GM18498 (cell line): ENCODE results near the gene ARHGAP26.

Experiments used
- ATAC-seq: cut with Tn5 transposase; IDR thresholded peaks from one replicate; pipeline ENCODE4 v1.9.1; 2021; ENCODE audit warnings: mild to moderate bottlenecking, moderate library complexity; ENCODE audit not compliant: unreplicated experiment

Gene ARHGAP26

DNA sequence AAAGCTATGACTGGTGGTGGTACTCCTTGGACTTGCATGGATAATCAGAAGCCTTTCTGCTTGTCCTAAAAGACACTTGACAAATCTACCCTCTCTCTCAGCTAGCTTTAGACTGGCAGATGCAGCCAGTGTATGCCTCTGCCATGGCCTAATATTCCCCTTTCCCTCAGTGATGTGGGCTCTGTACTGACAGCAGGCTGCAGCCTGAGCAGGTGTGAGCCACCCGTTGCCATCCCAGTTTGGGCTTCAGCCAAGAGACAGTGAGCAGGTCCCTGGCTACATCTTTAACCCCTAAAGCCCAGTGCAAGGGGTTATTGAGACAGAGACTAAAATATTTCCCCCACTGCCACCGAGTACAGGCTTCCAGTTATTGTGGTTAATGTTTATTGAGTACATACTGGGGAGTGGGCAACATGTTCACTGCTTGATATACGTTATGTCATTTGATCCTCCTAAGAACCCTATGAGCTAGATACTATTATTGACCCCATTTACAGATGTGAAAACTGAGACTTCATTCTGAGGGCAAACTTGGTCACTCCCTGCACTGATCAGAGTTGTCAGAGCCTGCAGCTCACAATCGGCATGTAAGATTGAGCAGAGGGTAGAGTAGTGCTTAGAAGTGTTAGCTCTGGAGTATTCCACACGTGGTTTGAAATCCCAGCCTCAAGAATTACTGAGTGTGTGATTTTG, 254.2 kb downstream of the ARHGAP26 start:
- no peak for ATAC-seq

DNA sequence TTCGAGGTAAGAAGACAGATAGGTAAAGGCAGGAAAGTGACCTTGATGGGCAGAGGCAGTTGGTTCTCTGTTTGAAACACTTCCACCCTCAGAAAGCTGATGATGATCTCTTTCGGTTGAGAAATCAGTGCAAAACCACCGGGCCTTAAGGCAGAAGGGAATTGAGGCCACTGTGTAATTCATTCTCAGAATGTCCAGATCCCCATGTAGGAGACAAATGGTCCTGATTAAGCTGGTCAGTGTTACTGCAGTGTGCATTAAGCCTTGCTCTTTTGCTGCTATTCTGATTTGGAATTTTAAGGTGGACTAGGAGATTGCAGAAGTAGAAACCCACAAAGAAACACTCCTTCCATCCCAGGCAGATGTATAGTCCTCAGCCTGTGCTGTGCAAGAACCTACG, 255.2 kb downstream of the ARHGAP26 start:
- no peak for ATAC-seq

DNA sequence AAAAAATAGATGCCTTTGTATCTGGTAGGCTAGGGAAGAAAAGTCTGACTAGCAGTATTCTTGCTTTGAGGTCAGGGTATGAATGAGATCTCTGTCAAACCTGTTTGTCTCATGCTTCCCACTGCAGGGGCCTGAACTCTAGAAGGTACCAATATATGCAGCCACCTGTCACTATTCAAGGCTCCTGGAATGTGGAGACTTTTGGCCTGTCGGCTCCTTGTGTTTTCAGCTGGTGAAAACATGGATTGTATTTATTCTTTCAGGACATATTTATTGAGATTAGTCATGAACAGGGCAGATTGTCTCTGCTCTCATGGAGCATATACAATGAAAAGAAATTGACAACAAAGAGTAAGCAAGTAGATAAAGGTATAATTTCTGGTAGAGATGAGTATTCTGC, 255.8 kb downstream of the ARHGAP26 start:
- ATAC-seq: no peak

DNA sequence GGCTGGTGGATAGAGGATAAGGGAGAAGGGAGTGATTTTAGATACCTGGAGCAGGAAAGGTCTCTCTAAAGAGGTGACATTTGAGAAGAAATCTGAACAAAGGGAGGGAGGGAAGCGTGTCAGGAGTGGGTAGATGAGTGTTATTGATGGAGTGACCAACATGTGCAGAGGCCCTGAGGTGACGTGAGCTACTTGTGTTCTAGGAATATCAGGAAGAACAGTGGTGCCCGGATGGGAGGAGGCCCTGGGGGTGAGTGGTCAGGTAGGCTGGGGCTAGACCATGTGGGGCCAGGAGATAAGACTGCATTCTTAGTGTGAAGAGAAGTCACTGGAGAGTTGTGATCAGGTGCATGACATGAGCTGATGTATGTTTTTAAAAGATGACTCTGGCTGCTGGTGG, 256.2 kb downstream of the ARHGAP26 start:
- no peak for ATAC-seq

DNA sequence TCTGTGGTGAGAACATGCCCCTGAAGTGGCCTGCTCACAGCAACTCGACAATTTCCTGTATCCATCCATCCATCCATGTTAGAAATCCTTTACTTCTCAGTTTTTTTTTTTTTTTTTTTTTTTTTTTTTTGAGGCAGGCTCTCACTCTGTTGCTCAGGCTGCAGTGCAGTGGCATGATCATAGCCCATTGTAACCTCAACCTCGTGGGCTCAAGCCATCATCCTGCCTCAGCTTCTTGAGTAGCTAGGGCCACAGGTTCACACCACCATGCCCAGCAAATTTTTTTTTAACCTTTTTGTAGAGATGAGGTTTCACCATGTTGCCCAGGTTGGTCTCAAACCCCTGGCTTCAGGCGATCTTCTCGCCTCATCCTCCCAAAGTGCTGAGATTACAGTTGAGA, 259.1 kb downstream of the ARHGAP26 start:
- no peak for ATAC-seq

DNA sequence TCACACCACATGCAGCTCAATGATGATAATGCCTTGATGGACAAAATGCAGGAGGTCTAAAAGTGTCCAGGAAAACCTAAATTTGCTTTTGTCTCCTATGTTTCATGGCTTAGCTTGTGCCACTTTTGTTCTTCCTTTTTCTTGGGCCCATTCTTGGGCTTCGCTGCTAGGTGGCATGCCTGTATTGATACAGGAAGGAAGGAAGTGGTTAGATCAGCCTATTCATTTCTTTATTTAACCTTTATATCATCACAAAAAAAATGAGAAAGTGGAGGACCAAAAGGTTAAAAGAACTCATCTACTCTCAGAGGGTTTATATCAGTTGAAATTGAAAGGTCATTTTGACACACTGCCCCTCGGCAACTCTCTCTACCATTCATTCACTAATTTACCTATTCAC, 260.2 kb downstream of the ARHGAP26 start:
- ATAC-seq: no peak

DNA sequence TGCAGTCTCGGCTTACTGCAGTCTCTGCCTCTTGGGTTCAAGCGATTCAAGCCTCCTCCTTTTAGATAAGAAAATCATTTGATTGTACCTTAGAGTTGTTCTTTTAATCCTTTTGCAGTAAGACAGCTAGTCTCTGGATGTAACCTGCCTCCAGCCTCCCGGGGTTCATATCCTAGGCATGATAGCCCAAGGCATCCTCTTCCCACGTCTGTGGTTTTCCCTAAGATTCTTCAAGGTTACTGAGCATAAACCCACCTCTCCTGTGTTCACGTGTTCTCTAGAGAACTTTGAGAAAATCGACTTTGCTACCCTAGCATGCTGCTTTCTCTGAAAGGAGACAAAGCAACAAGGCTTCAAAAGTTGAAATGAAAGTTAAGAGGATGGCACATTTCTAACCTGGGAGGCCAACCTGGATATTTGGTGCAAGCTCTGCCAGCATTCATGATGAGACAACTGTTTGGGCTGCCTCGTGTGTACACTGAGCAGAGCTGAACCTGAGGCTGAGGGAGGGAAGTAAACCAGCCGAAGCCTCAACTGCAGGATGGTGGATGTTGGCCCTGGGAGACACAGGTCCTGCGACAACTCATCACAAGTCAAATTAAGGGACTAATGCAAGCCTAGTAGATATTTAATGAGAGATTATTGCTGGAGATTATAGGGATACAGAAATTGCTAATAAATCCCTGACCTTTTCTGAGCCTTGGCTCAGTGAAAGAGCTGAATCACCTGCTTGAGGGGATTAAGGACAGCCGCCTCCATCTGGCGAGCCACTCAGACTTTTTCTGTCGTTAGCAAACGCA, 261.8 kb downstream of the ARHGAP26 start:
- ATAC-seq: no peak

DNA sequence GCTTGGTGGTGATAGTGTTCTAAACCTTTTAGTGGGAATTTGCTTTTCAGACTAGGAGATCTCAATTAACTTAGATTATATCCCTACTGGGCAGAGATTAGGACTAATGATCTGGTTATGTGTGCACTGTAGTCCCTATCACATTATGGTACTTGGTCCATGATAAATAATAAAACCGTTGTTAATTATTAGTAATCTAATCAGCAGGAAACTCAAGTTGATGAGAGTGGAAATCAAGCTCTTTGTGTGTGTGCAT, 262.3 kb downstream of the ARHGAP26 start:
- no peak for ATAC-seq

DNA sequence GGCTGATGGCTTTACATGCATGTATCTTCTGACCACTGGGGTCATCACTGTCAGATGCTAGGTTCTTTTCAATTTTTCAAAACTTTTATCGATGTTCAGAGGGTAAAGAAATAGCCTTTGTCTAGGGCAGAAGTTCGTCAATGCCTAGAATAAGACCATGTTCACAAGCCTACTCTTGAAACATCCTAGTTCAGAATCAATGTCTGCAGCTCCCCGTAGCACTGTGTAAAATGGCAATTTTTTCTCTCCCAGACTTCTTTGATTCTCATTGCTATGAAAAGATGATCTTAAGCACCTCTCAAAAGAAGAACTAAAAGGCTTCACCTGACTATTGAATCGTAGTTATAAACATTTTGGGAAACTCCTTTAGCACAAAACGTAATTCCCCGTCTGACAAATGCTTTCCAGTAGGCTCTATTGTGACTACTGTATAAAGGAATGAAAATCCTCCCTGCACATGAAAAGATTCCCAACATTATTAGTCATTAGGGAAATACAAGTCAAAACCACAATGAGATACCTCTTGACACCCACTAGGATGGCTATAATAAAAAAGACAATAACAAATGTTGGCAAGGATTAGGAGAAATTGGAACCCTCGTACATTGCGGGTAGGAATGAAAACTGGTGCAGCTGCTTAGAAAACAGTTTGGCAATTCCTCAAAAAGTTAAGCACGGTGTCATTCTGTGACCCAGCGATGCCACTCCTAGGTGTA, 263.5 kb downstream of the ARHGAP26 start:
- no peak for ATAC-seq

DNA sequence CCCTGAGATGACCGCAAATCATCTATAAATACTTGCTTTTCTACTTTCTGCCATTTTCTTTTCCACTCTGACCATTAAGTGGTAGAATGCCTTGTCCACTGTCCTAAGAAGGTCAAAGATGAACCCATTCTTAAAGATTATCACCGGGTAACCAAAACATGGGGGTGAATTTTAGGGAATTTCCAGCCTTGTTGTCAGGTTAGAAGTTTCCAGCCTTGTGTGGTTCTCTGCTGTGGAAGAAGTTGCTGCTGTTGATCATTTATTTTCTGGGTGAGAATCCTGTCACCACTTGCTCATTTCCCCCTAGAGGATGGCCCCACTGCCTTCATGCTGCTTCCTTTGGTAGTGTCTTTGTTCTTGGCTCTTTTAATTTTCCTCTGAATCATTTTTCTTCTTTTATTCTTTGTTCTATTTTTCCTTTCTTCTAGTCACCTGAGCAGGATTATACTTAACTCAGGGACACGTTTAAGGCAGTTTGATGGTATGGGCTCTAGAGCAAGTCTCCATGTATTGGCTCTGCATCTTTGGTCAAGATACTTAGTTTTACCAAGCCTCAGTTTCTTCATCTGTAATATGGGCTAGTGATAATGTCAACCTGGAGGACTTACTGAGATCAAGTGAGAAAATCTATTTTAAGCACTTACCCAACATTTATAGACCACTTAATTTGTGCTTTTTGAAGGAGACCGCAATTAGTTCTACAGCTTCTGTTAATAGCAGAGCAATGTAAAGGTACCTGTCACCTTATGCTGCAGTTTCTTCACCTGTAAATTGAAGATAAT, 266.2 kb downstream of the ARHGAP26 start:
- ATAC-seq: no peak

DNA sequence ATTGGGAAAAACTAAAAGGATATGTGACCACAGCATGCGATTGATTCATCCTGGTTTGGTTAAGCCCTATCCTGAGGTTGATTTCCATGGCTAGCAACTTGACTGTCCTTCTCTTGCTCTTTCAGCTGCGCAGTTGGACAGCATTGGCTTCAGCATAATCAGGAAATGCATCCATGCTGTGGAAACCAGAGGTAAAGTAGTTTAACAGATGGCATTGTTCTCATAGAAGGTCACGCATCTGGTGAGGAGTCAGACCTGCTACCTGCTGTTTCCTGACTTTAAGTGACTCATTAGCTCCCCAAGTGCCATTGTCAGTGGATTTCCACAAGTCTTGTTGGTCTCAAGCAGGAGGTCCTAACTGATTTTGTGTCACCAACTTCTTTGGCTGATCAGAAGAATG, 266.9 kb downstream of the ARHGAP26 start:
- no peak for ATAC-seq

DNA sequence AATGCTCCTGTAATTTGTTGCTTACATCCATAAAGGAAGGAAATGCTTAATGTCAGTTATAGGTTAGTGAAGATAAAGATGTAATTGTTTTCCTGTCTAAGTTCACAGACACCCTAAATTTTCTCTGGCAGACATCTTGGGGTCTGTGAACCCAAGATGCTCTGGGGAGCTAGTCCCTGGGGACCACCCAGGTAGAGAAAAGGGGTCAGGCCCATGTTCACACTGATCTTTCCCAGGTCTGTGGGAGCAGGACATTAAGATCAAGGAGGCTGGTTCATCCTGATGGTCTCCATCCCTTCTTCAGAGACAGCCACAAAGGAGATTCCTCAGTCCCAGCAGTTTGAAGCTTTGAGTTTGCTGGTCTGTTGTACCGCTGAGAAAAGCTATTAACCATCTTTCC, 267.5 kb downstream of the ARHGAP26 start:
- no peak for ATAC-seq

DNA sequence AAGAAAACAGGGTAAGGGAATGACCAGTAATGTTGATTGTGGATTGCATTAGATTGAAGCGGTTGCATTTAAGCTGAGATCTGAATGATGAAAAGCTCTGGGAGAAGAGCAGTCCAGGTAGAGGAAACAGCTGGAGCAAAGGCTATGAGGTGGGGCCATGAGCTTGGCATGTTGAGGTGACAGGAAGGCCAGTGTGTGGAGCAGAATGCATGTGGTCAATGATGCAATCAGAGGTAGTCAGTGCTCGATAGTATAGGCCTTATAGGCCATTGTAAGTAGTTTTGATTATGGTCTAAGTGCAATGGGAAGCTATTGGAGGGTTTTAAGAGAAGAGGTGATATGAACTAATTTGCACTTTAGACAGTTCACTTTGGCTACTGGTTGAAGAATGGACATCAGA, 270.4 kb downstream of the ARHGAP26 start:
- ATAC-seq: no peak

DNA sequence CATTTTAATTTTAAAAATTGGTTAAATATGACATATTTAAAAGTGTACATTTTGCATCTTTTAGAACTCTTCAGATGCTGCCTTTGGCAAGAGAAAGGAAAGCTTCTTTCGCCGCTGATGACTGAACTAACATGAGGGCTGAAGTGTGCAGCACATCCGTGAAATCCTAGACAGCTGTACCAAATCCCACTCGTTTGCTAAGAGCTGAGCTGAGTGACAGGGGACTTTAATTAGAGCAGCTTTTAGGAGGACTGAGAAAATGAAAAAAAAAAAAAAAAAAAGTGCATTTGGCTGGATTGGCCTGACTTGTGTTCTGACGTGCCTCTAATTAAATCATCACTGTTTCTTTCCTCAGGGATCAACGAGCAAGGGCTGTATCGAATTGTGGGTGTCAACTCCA, 271.3 kb downstream of the ARHGAP26 start:
- no peak for ATAC-seq

DNA sequence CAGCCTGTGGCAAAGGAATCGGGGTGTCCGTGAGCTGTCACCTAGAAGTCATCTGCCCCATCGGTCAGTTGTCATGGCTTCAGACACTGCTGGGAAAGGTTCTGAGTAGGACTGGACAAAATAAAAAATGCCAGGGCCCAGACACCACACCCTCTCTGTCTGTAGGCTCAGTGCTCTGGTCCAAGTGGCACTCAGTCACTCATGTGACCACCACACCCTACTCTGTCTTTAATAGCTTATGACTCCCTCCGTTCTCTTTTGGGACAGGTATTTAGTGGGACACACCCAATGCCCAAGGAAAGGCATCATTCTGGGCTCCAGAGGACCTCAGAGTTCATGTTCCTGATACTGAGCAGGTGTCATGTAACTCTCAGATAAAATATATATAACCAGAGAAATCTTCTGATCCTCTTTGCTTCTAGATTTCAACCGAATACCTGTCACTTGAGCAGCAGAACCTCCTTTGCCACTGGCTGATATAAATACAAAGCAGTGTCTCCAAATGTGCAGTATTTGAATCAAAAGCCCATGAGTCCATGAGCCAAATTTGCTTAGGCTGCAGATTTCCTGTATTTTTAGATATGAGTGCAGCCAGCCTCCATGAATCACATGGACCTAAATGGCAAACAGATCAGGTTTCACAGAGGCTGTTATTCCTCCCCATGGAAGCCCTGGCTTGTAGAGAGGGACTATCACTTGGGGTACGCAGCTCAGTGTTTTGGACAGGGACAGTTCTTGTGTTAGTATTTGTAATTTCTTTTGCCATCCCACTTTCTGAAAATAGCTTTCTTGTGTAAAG, 272.0 kb downstream of the ARHGAP26 start:
- ATAC-seq: no peak

DNA sequence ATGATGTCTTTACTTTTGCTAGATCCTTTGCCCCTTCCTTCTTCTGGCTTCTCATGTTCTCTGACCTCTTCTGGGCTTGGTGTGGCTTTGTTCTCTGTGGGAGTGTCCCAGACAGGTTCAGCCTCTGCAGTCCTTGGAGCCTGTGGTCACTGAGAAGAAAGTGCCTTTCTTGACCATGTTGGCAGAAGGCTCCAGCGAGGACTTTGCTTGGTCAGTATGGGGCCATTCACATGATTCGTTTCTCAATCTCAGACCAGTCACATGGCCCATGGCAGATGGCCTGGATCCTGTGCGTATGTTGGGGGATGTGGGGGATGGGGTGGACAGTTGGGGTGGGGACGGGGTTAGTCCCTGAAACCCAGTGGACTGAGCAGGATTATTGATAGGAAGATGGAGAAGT, 274.1 kb downstream of the ARHGAP26 start:
- no peak for ATAC-seq

DNA sequence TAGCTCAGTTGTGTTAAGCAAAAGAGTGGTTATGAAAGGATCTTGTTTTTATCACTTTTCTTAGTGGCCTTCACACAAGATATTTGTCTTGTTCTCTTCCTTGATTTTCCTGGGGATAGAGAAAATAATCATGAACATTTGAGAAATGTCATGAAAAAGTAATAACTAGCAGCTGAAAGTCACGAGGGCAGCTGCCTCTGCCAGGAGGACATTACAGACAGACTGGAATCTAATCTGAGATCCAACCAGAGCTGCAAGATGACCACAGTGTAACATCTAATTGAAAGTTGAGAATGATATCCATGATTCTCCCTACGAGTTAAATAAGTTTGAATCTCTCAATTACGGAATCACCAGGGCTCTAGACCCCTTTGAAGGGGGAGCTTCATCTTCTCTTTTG, 274.9 kb downstream of the ARHGAP26 start:
- ATAC-seq: no peak

DNA sequence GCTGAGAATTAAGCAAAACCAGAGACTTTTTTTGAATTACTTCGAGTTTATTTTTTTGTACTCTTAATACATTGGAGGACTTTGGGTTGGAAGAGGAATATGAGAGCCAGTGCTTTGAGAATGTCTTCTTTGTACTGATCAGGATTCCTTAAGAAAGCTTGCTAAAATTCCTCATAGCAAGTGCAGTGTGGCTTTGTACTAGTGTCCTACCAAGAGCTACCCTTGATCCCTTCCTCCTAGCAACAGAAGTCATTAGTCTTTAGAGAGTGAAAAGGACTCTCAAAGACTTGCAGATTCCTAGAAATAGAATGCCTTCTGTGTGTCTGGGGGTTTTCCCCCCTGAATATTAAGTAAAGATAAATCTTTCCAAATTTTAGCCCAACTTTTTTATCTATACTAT, 276.1 kb downstream of the ARHGAP26 start:
- ATAC-seq: no peak

DNA sequence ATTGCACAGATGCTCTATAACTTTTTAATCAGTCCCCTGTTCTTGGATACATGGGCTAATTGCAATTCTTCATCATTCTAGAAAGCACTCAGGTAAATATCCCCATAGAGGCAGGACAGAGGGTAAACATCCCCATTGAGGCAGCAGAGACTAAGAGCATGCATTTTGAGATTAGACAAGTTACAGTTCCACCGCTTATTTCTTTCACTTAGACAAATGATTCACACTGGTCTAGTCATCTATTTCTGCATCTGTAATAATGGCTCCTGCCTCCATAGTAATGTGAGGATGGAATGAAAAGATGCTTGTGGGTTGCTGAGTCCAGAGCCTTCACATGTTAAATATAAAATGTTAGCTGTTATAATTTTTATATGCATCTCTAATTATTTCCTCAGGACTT, 276.9 kb downstream of the ARHGAP26 start:
- ATAC-seq: no peak

DNA sequence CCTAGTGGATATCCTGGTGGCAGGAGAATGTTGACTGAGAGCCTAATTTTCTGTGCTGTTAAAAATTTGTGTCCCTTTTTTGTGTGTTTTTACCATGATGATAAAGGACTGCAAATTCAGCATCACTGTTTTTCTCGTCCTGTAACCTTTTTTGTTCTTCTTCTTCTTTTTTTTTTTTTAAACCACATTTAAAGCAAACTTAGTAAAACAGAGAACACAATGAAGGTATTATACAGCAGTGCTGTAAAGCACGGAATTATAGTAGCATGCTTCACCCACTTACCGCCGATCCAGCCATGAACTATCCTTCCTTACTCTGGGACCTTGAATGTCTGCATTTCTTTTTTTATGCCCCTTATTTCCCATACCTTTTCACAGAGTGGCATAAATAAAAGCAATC, 280.0 kb downstream of the ARHGAP26 start:
- ATAC-seq: no peak
